HG02571 (cell line): Measurements from ENCODE around the gene CERS6.
"Not testable (repeated sequence)": the region's sequence is repeated elsewhere in the genome, so short reads cannot be mapped to it uniquely, and the experiment has no call there.

Experiments used
- ATAC-seq: cut with Tn5 transposase; IDR thresholded peaks from one replicate; pipeline ENCODE4 v1.9.1; 2021; ENCODE audit warnings: mild to moderate bottlenecking, moderate library complexity; ENCODE audit not compliant: unreplicated experiment

The CERS6 gene

GRCh38 chr2:168455645-168456520, at the start of gene CERS6:
CERS6 (plus strand) TSS chr2:168456272; CDS start chr2:168456449, 177 bp downstream.
- peak; percentile 96 for ATAC-seq

GRCh38 chr2:168412301-168412700, 43.8 kb upstream of the CERS6 start:
- ATAC-seq: not testable (repeated sequence)

GRCh38 chr2:168413101-168413500, 43.0 kb upstream of the CERS6 start:
- not testable (repeated sequence) for ATAC-seq

DNA sequence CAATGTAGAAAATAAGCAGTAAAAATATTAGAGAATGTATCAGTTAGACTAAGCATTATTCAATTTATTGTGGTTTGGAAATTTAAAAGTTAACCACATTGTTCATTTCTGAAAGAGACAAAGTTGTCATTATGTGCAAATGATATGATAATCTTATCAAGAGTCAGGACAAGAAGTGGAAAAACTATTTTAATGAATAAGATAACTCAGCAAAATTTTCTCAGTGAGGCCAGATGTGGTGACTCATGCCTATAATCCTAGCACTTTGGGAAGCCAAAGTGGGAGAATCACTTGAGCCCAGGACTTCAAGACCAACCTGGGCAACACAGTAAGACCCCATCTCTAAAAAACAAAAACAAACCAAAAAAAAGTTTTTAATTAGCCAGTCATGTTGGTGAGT, 39.5 kb upstream of the CERS6 start:
- no peak for ATAC-seq

GRCh38 chr2:168422584-168422983, 33.5 kb upstream of the CERS6 start:
- no peak for ATAC-seq

GRCh38 chr2:168424112-168424951, 31.7 kb upstream of the CERS6 start:
- ATAC-seq: no peak

DNA sequence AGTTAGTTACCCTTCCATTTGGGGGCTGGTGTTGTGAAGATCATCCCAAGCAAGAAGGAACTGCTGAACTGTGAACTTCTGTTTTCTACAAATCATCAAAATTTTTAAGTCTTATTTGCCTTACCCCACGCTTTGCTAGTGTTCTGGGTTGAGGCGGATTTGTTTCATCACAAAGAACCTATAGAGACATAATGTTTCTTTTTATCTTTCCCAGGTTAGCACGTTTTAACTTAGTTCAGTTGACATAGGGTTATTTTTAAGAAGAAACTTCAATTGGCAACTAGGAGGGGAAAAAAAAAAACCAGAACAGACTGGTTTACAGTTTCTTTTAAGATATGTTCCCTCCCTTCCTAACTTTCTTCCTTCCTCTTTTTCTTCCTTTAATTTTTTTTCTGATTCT, 31.1 kb upstream of the CERS6 start:
- ATAC-seq: no peak

- ATAC-seq: no peak
These were observed 29.2 kb upstream of the CERS6 start for GRCh38 chr2:168426861-168427260.

DNA sequence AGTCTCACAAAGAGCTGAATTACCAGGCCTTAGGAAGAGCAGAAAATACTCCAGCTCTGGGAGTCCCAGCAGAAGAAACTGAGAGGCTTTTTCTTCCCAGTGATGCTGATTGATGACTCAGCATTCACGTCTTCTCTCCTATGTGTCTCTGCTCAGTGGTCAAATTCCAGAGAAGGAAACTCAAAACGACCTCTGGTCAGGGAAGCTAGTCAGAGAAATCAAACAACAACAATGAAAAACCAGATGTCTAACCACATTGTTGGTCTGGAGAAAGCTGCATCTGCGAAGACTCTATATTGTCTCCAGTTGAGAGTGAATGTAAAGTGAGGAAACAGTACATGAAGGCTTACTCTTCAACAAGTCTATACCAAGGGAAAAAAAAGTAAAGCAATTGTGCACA, 28.6 kb upstream of the CERS6 start:
- no peak for ATAC-seq

DNA sequence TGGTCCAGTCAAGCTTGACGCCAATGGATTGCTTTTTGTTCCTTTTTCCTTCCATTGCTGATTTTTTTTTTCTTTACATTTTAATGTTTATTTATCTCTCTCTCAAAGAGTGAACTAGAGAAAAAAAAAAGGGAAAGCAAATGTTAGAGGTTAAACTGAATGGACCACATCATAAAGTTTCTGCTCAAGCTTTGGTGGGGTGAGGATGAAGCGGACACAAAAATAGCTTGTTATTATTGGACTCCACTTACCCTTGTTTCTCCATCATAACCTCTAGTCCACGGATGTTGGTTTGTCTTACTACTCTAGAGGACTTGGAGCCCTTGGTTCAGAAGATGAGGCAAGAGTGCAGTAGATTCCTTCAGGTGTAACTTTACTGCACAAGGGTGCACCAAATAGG, 27.6 kb upstream of the CERS6 start:
- no peak for ATAC-seq

DNA sequence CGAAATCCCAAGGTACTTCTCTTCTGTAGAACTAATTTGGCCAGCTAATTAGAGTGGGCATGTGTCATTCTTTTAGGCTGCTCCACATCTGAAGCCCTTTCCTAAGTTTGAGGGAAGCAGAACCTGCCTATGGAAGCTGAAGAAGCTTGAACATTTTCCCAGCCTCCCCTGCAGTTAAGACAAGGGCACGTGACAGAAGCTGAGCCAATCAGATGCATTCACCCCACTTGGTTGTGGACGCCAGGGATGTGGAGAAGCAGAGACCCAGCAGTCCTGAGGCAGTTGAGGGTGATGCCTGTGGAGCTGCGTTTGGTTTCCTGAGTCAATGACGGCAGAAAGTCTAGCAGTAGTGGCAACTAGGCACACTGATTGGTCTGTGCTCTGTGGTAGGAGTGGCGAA, 26.1 kb upstream of the CERS6 start:
- ATAC-seq: no peak

DNA sequence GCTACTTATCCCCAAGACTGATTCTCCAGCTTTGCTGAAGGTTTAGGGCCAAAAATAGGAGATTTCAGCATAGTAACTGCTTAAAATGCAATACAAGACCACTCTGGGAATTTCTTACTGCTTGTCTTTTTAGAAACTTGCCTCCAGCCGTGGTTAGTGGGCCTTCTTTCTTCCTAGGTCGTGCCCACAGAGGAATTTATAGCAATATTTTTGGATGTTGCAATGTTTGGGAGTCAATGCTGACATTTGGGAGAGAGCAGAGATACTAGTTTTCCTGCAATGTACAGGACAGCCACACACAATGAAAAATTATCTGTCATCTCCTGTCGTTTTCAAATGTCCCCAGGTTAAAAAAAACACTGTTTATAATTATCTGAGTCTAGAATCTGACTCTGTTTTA, 25.6 kb upstream of the CERS6 start:
- ATAC-seq: no peak

- no peak for ATAC-seq
These were observed 24.6 kb upstream of the CERS6 start for GRCh38 chr2:168431301-168432024.

- no peak for ATAC-seq
These were observed 24.0 kb upstream of the CERS6 start for GRCh38 chr2:168432100-168432499.

- ATAC-seq: peak; percentile 55
These were observed 23.4 kb upstream of the CERS6 start for GRCh38 chr2:168432565-168433186.

DNA sequence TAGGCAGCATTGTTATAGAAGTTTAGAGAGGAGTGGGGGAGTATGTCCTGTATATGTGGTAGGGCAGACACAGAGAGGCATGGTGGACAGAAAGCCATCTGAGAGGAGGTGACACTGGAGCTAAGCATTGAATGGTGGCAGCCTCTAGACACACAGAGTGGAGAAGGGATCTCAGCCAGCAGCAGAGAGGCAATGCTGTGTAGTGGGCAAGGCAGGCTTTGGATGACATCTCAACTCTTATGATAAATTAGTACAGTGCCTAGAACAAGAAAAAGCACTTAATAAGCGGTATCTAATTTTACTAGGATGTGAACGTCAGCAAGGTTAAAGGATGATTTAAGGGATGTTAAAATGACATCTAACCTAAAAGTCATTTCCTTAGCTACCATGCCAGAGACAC, 22.5 kb upstream of the CERS6 start:
- ATAC-seq: no peak

GRCh38 chr2:168434146-168434545, 21.9 kb upstream of the CERS6 start:
- no peak for ATAC-seq

GRCh38 chr2:168436840-168437239, 19.2 kb upstream of the CERS6 start:
- no peak for ATAC-seq

GRCh38 chr2:168438553-168438952, 17.5 kb upstream of the CERS6 start:
- ATAC-seq: no peak

DNA sequence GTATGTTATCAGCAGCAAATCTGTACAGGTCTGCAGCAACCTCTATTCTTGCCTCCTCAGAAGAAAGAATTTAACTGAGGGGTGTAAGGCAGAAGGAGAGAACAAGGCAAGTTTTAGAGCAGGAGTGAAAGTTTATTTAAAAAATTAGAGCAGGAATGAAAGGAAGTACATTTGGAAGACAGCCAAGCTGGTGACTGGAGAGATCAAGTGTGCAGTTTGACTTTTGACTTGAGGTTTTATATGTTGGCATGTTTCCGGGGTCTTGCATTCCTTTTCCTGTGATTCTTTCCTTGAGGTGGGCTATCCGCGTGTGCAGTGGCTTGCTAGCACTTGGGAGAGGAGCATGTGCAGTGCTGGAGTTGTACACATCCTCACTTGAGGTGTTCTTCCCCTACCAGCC, 16.5 kb upstream of the CERS6 start:
- no peak for ATAC-seq
